Ascending aorta (tissue), 2 donors: ENCODE results near the gene C16orf90. TPM values are rescaled to one million over a fixed set of nuclear protein-coding genes. Genes with fewer than 3 reads are reported as not detected.

ENCODE experiments used
- DNase-seq, 2 donors: peaks; one replicate each; pipeline ENCODE4 v3.0.0-alpha.2; 2019; ENCODE audit warnings: low spot score in 2 of 2
- H3K27ac ChIP-seq, 2 donors: fragments of 200-600 bp; sonication (generic); one replicate each; pipeline ENCODE4 v1.5.1; 2016 to 2017; ENCODE audit warnings: mild to moderate bottlenecking in 1 of 2
- H3K27me3 ChIP-seq: fragments of 200-600 bp; sonication (generic); one replicate; pipeline ENCODE4 v1.5.1; 2017
- H3K36me3 ChIP-seq, 2 donors: fragments of 200-600 bp; sonication (generic); one replicate each; pipeline ENCODE4 v1.5.1; 2016
- H3K4me1 ChIP-seq, 2 donors: fragments of 200-600 bp; sonication (generic); one replicate each; pipeline ENCODE4 v1.5.1; 2016 to 2017; ENCODE audit warnings: mild to moderate bottlenecking in 1 of 2
- H3K4me3 ChIP-seq, 2 donors: fragments of 200-600 bp; sonication (generic); one replicate each; pipeline ENCODE4 v1.5.1; 2016 to 2017; ENCODE audit warnings: mild to moderate bottlenecking in 1 of 2
- H3K9me3 ChIP-seq, 2 donors: fragments of 200-600 bp; sonication (generic); one replicate each; pipeline ENCODE4 v1.5.1; 2016
- CTCF ChIP-seq, 3 experiments: fragments of 200-600 bp in 2 of 3; fragments of 450-650 bp in 1 of 3; sonication (generic) in 2 of 3; IDR thresholded peaks; one replicate each; pipeline ENCODE4 v1.5.1; 2016 to 2019; ENCODE audit warnings: antibody characterized with exemption in 3 of 3, mild to moderate bottlenecking in 1 of 3, moderate library complexity in 1 of 3
- intact Hi-C: fragments of 100-400 bp; cut with DNase I; formaldehyde crosslinking; loops from one replicate; pipeline ENCODE4 v1.15.1; 2023
- total RNA-seq: library from RNA; depleted of rRNA; stranded (reverse); fragments of >200 nt; gene quantifications from one replicate; pipeline ENCODE4 v1.1.0, GENCODE V29; 2016

Gene C16orf90
- total RNA-seq, 1 donor from 2014 or later = not detected

- Histone ChIP-seq H3K4me1 (peaks cover 8 to 17% of the 10 kb centered on the region in 2 donors), H3K9me3 (no peaks in the 10 kb centered on the region), H3K4me3 (no peak overlapping the region), H3K27me3 (no peaks in the 10 kb centered on the region), H3K36me3 (no peaks in the 10 kb centered on the region), H3K27ac (no peak overlapping the region)
- TF ChIP-seq CTCF (IDR thresholded peaks at IDR 0.05) = no peak
- intact Hi-C loops = no loop called here
- no peak for DNase-seq
Measured at GRCh38 chr16:3460585-3460984, 34.7 kb downstream of the C16orf90 start.

- H3K27ac ChIP-seq = no peak overlapping the region
- intact Hi-C loops = no loop called here
- DNase-seq = no peak
Measured at GRCh38 chr16:3460121-3460520, 35.2 kb downstream of the C16orf90 start.

GRCh38 chr16:3459401-3460090, 35.7 kb downstream of the C16orf90 start:
- no peaks in the 10 kb centered on the region for H3K27me3 ChIP-seq
- intact Hi-C loops = loop anchor here (2.0 to 5.0 kb wide), 3 partner anchors 59 to 307 kb away; partner anchors contain the start of genes TIGD7, ZNF174, ZNF75A and ZSCAN32
- peak in 1 of 2 donors; percentile 11 for DNase-seq

More at GRCh38 chr16:3460121-3460520, 35.2 kb downstream of the C16orf90 start:
- TF ChIP-seq CTCF (IDR thresholded peaks at IDR 0.05) = no peak
- no peaks in the 10 kb centered on the region for H3K9me3 ChIP-seq
- H3K36me3 ChIP-seq = no peaks in the 10 kb centered on the region
- H3K4me3 ChIP-seq = no peak overlapping the region
- peaks cover 8 to 17% of the 10 kb centered on the region in 2 donors for H3K4me1 ChIP-seq
- H3K27me3 ChIP-seq = no peaks in the 10 kb centered on the region

GRCh38 chr16:3458852-3459361, 36.4 kb downstream of the C16orf90 start:
- intact Hi-C loops = loop anchor here (1.0 to 5.0 kb wide), 6 partner anchors 16 to 307 kb away; partner anchors contain the start of genes NAA60, TIGD7, ZNF174 and ZNF263
- H3K4me1 ChIP-seq = peaks cover 8 to 17% of the 10 kb centered on the region in 2 donors
- no peaks in the 10 kb centered on the region for H3K36me3 ChIP-seq
- peak overlapping the region; percentile 72 to 73 for H3K4me3 ChIP-seq
- TF ChIP-seq CTCF (IDR thresholded peaks at IDR 0.05) = no peak
- H3K27ac ChIP-seq = peak overlapping the region; percentile 92
- no peaks in the 10 kb centered on the region for H3K9me3 ChIP-seq
- DNase-seq = peak in 1 of 2 donors; percentile 40
- no peaks in the 10 kb centered on the region for H3K27me3 ChIP-seq

More at GRCh38 chr16:3459401-3460090, 35.7 kb downstream of the C16orf90 start:
- Histone ChIP-seq H3K36me3 (no peaks in the 10 kb centered on the region), H3K27ac (peak overlapping the region; percentile 92), H3K4me3 (peak overlapping the region; percentile 72 to 73), H3K4me1 (peaks cover 8 to 17% of the 10 kb centered on the region in 2 donors), H3K9me3 (no peaks in the 10 kb centered on the region)
- no peak for TF ChIP-seq CTCF (IDR thresholded peaks at IDR 0.05)

GRCh38 chr16:3458278-3458851, 36.9 kb downstream of the C16orf90 start:
- no peaks in the 10 kb centered on the region for H3K36me3 ChIP-seq
- peaks cover 8 to 17% of the 10 kb centered on the region in 2 donors for H3K4me1 ChIP-seq
- peak overlapping the region; percentile 92 for H3K27ac ChIP-seq
- intact Hi-C loops = loop anchor here (1.0 to 5.0 kb wide), 6 partner anchors 15 to 306 kb away; partner anchors contain the start of genes NAA60, TIGD7, ZNF174 and ZNF263
- peak in 1 of 2 donors; percentile 64 for DNase-seq
- H3K9me3 ChIP-seq = no peaks in the 10 kb centered on the region
- peak overlapping the region; percentile 72 to 73 for H3K4me3 ChIP-seq
- no peaks in the 10 kb centered on the region for H3K27me3 ChIP-seq
- TF ChIP-seq CTCF (IDR thresholded peaks at IDR 0.05) = no peak
